H1 (cell line): Measurements from ENCODE around the gene CALD1. TPM values are rescaled to one million over a fixed set of nuclear protein-coding genes. Genes with fewer than 3 reads are reported as not detected.

Experiments used
- CTCF ChIA-PET: fragments of 300-600 bp; sonication (Branson Sonifier 250); formaldehyde crosslinking; loops from one replicate; lab custom pipeline; 2021; ENCODE audit not compliant: partially characterized antibody; lab: Charles Lee
- POLR2A ChIA-PET: fragments of 300-600 bp; sonication (Branson Sonifier 250); formaldehyde crosslinking; loops from one replicate; lab custom pipeline; 2021; ENCODE audit warnings: inconsistent platforms; ENCODE audit not compliant: partially characterized antibody; lab: Charles Lee
- DNase-seq, 2 experiments: peaks; one replicate each; pipeline versions ENCODE4 v3.0.0 to v3.0.0-alpha.2; 2010 to 2022; ENCODE audit warnings: low spot score in 2 of 2, low read depth in 1 of 2, mixed read lengths in 1 of 2
- FAIRE-seq: peaks from 2 replicates; lab custom pipeline; 2011; peaks lifted over from hg19 to GRCh38; lab: Jason Lieb, UNC
- H2AFZ ChIP-seq: 2 replicates; pipeline ENCODE4 v1.8.1; 2012; ENCODE audit warnings: low read length, inconsistent platforms
- H2AK5ac ChIP-seq: 2 replicates; pipeline ENCODE4 v1.6.1; 2013; ENCODE audit warnings: low read depth, low read length
- H2BK120ac ChIP-seq: replicated peaks from 2 replicates; pipeline ENCODE3; 2013; ENCODE audit warnings: low read depth, low read length, inconsistent platforms
- H2BK12ac ChIP-seq: 2 replicates; pipeline ENCODE4 v1.6.1; 2013; ENCODE audit warnings: low read depth, low read length
- H2BK15ac ChIP-seq: 2 replicates; pipeline ENCODE4 v1.6.1; 2013; ENCODE audit warnings: low read length
- H2BK20ac ChIP-seq: 2 replicates; pipeline ENCODE4 v1.6.1; 2013; ENCODE audit warnings: low read length
- H2BK5ac ChIP-seq: 2 replicates; pipeline ENCODE4 v1.6.1; 2013; ENCODE audit warnings: low read depth, low read length
- H3K14ac ChIP-seq: 2 replicates; pipeline ENCODE4 v1.6.1; 2013; ENCODE audit warnings: inconsistent platforms; ENCODE audit not compliant: insufficient read length
- H3K18ac ChIP-seq: 2 replicates; pipeline ENCODE4 v1.6.1; 2013; ENCODE audit warnings: low read length; ENCODE audit errors: extremely low read depth
- H3K23ac ChIP-seq: 2 replicates; pipeline ENCODE4 v1.6.1; 2013; ENCODE audit warnings: inconsistent platforms; ENCODE audit not compliant: insufficient read length
- H3K23me2 ChIP-seq: 2 replicates; pipeline ENCODE4 v1.6.1; 2013; ENCODE audit warnings: low read depth, low read length
- H3K27ac ChIP-seq: 2 replicates; pipeline ENCODE4 v1.6.1; 2011; ENCODE audit warnings: low read depth, low read length, inconsistent platforms
- H3K27me3 ChIP-seq, 4 experiments: replicated peaks in 1 of 4; 1 replicate in 1 of 4; 2 replicates in 3 of 4; pipeline versions ENCODE4 v1.6.1 to v1.8.1; 2011 to 2013; ENCODE audit warnings: low read length in 3 of 4, mild to moderate bottlenecking in 3 of 4, inconsistent platforms in 2 of 4, mixed read lengths in 2 of 4, moderate library complexity in 1 of 4; ENCODE audit not compliant: control insufficient read depth in 3 of 4, insufficient read depth in 3 of 4; ENCODE audit errors: extremely low read depth in 1 of 4
- H3K36me3 ChIP-seq, 4 experiments: 2 replicates each; pipeline versions ENCODE4 v1.6.1 to v1.8.1; 2011 to 2013; ENCODE audit warnings: mild to moderate bottlenecking in 4 of 4, low read length in 3 of 4, moderate library complexity in 2 of 4, control low read depth in 1 of 4, inconsistent platforms in 1 of 4; ENCODE audit not compliant: insufficient read depth in 4 of 4, control insufficient read depth in 2 of 4
- H3K4ac ChIP-seq: replicated peaks from 2 replicates; pipeline ENCODE3; 2013; ENCODE audit warnings: low read length, low read depth, mixed read lengths, inconsistent platforms; ENCODE audit not compliant: insufficient read length
- H3K4me1 ChIP-seq, 4 experiments: replicated peaks in 1 of 4; 1 replicate in 1 of 4; 2 replicates in 3 of 4; pipeline versions ENCODE4 v1.6.1 to v1.8.1; 2011 to 2013; ENCODE audit warnings: low read length in 3 of 4, inconsistent platforms in 2 of 4, mixed read lengths in 1 of 4; ENCODE audit not compliant: insufficient read depth in 4 of 4, control insufficient read depth in 3 of 4
- H3K4me2 ChIP-seq, 2 experiments: 2 replicates each; pipeline versions ENCODE4 v1.6.1 to v1.8.1; 2011 to 2013; ENCODE audit warnings: low read depth in 2 of 2, low read length in 2 of 2, control low read depth in 1 of 2, inconsistent platforms in 1 of 2, mild to moderate bottlenecking in 1 of 2; ENCODE audit not compliant: insufficient read depth in 1 of 2
- H3K4me3 ChIP-seq, 4 experiments: fragments of 200-600, 300-600 bp in 1 of 4; sonication (generic), shearing (Covaris generic), sonication (Bioruptor Twin) in 1 of 4; 2 replicates each; pipeline versions ENCODE4 v1.5.1 to v1.8.1; 2011 to 2016; ENCODE audit warnings: low read length in 4 of 4, low read depth in 3 of 4, control low read depth in 2 of 4, inconsistent platforms in 2 of 4, mild to moderate bottlenecking in 2 of 4, mixed read lengths in 1 of 4, moderate library complexity in 1 of 4; ENCODE audit not compliant: insufficient read depth in 2 of 4; ENCODE audit errors: extremely low read depth in 1 of 4
- H3K56ac ChIP-seq: replicated peaks from 2 replicates; pipeline ENCODE3; 2013; ENCODE audit warnings: low read depth, mild to moderate bottlenecking, mixed read lengths, low read length, inconsistent platforms; ENCODE audit not compliant: insufficient read length
- H3K79me1 ChIP-seq: 2 replicates; pipeline ENCODE4 v1.6.1; 2013; ENCODE audit warnings: low read depth, low read length, control low read depth
- H3K79me2 ChIP-seq, 2 experiments: 2 replicates each; pipeline versions ENCODE4 v1.6.1 to v1.8.1; 2012 to 2013; ENCODE audit warnings: low read length in 2 of 2, mild to moderate bottlenecking in 2 of 2, inconsistent platforms in 1 of 2; ENCODE audit not compliant: insufficient read depth in 2 of 2, control insufficient read depth in 1 of 2
- H3K9ac ChIP-seq, 4 experiments: replicated peaks in 1 of 4; 1 replicate in 1 of 4; 2 replicates in 3 of 4; pipeline versions ENCODE4 v1.6.1 to v1.8.1; 2011 to 2013; ENCODE audit warnings: low read depth in 3 of 4, low read length in 3 of 4, control low read depth in 2 of 4, mild to moderate bottlenecking in 2 of 4, moderate library complexity in 2 of 4, inconsistent platforms in 1 of 4; ENCODE audit errors: extremely low read depth in 1 of 4
- H3K9me3 ChIP-seq, 2 experiments: 2 replicates each; pipeline versions ENCODE4 v1.6.1 to v1.8.1; 2012 to 2013; ENCODE audit warnings: mild to moderate bottlenecking in 2 of 2, moderate library complexity in 2 of 2, control low read depth in 1 of 2, inconsistent platforms in 1 of 2, low read depth in 1 of 2, low read length in 1 of 2, mixed read lengths in 1 of 2; ENCODE audit not compliant: insufficient read depth in 2 of 2
- H4K20me1 ChIP-seq, 2 experiments: replicated peaks in 1 of 2; 2 replicates each; pipeline versions ENCODE3 to v1.8.1; 2011 to 2013; ENCODE audit warnings: inconsistent platforms in 2 of 2, low read length in 2 of 2, mild to moderate bottlenecking in 1 of 2; ENCODE audit not compliant: insufficient read depth in 2 of 2, control insufficient read depth in 1 of 2
- H4K5ac ChIP-seq: 2 replicates; pipeline ENCODE4 v1.6.1; 2013; ENCODE audit warnings: low read length, low read depth, mixed read lengths, inconsistent platforms; ENCODE audit not compliant: insufficient read length
- H4K8ac ChIP-seq: 2 replicates; pipeline ENCODE4 v1.8.0; 2013; ENCODE audit warnings: mild to moderate bottlenecking, moderate library complexity, low read length, inconsistent platforms; ENCODE audit not compliant: insufficient read depth; ENCODE audit errors: extremely low read depth
- H4K91ac ChIP-seq: replicated peaks from 2 replicates; pipeline ENCODE3; 2013; ENCODE audit warnings: low read length, mixed read lengths, inconsistent platforms; ENCODE audit not compliant: insufficient read length
- KDM1A ChIP-seq: fragments of 200-600, 300-600 bp; sonication (generic); IDR thresholded peaks from 2 replicates; pipeline ENCODE4 v1.7.1; 2016; ENCODE audit warnings: mild to moderate bottlenecking, low read length, borderline replicate concordance
- RAD21 ChIP-seq, 2 experiments: IDR thresholded peaks in 1 of 2; conservative IDR thresholded peaks in 1 of 2; 2 replicates each; pipeline ENCODE4 v1.6.1; 2011; ENCODE audit warnings: low read depth in 2 of 2, low read length in 2 of 2, improper control_type of control experiment in 1 of 2, inconsistent platforms in 1 of 2, mild to moderate bottlenecking in 1 of 2, moderate library complexity in 1 of 2
- SIRT6 ChIP-seq: IDR thresholded peaks from one replicate; pipeline ENCODE4 v1.7.1; 2012; ENCODE audit warnings: low read length, inconsistent platforms
- TBP ChIP-seq: IDR thresholded peaks from 2 replicates; pipeline ENCODE4 v1.6.1; 2011; ENCODE audit warnings: low read depth, low read length, improper control_type of control experiment
- TCF12 ChIP-seq: IDR thresholded peaks from 2 replicates; pipeline ENCODE4 v1.6.1; 2011; ENCODE audit warnings: low read depth, mild to moderate bottlenecking, low read length
- TEAD4 ChIP-seq: IDR thresholded peaks from 2 replicates; pipeline ENCODE4 v1.6.1; 2012; ENCODE audit warnings: low read depth, low read length, inconsistent platforms, mixed read lengths
- WGBS, 2 experiments: shearing (Covaris generic) in 1 of 2; methylation state at CpG; one replicate each; pipeline versions ENCODE4 v1.1.6 to v1.1.7; 2013 to 2015; ENCODE audit warnings: low lambda C conversion rate in 2 of 2, mixed read lengths in 2 of 2, inconsistent platforms in 1 of 2, low coverage in 1 of 2, missing lambda C conversion rate in 1 of 2; ENCODE audit not compliant: insufficient replicate concordance in 2 of 2, insufficient coverage in 1 of 2, insufficient read length in 1 of 2; ENCODE audit errors: extremely low coverage in 1 of 2, missing lambda C conversion rate in 1 of 2; 5-methylcytosine and 5-hydroxymethylcytosine counted together
- polyA plus RNA-seq, 7 experiments: library from polyadenylated mRNA; depleted of rRNA in 3 of 7; stranded (reverse) in 5 of 7; unstranded in 2 of 7; fragments of >200 nt in 5 of 7; fragments of 200-250 nt in 2 of 7; gene quantifications; 1 replicate in 5 of 7; 2 replicates in 1 of 7; 4 replicates in 1 of 7; pipeline versions ENCODE4 v1.2.1 to v1.2.3, GENCODE V29; 2011 to 2013; ENCODE audit warnings: missing spikeins in 2 of 7, mixed read lengths in 2 of 7
- total RNA-seq: library from RNA; stranded (reverse); fragmentation: NEBNext Ultra II Directional; extraction: Animal tissue kit (Norgen Biotek cat#: 25700); gene quantifications from 2 replicates; pipeline ENCODE4 v1.2.1, GENCODE V29; 2021

CALD1 gene
- total and polyA plus RNA-seq, 2 of the 8 experiments (the other 6 are each of a cell fraction or from before 2014, with no cell fraction given): 34.3 to 177 TPM

DNA sequence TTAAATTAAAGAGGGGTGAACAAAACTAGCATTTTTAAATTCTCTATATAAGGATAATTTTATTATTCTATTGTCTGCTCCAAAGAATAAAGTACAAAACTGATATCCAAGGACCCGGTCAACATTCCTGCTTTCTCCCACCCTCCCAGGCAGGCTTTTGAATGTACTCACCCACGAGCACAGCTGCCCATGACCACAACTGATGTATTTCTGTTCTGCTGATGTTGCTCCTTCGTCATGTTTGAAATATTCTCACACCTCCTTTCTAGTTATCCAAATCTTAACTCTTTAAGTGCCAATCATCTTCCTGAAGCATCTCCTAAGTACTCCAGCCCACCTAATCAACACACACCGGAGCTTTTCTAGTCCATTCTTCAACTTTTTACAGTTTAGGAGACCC lies 46.7 kb downstream of the CALD1 start:
- Histone ChIP-seq H2BK20ac (no peak overlapping the region), H3K9me3 (no peaks in the 10 kb centered on the region), H4K91ac (no peak overlapping the region), H3K4me3 (no peak overlapping the region), H4K8ac (no peak overlapping the region), H2AK5ac (no peak overlapping the region), H2BK15ac (no peak overlapping the region), H2BK12ac (no peak overlapping the region), H3K79me1 (no peaks in the 10 kb centered on the region), H3K27me3 (no peaks in the 10 kb centered on the region), H3K27ac (no peak overlapping the region), H3K4ac (no peak overlapping the region), H3K4me2 (no peak overlapping the region), H3K14ac (no peak overlapping the region), H3K79me2 (no peaks in the 10 kb centered on the region; a peak in 1 of 4 replicates), H3K18ac (no peak overlapping the region), H3K23me2 (no peaks in the 10 kb centered on the region), H3K56ac (no peak overlapping the region), H3K36me3 (no peaks in the 10 kb centered on the region), H4K20me1 (no peaks in the 10 kb centered on the region), H4K5ac (no peak overlapping the region), H2BK5ac (no peak overlapping the region), H3K4me1 (no peaks in the 10 kb centered on the region), H3K23ac (no peak overlapping the region), H2BK120ac (no peak overlapping the region), H3K9ac (no peak overlapping the region), H2AFZ (no peak overlapping the region)
- TF ChIP-seq SIRT6 (no peak), RAD21 (IDR thresholded peaks at IDR 0.05 in 1 of 2, conservative IDR thresholded peaks at IDR 0.05 in 1 of 2; ENCODE audit: low read depth in 2 of 2, low read length in 2 of 2) (no peak), TBP (no peak), KDM1A (no peak), TEAD4 (no peak), TCF12 (no peak)
- 78% methylated on average over 4 of the region's 4 CpGs; no CpG with 5 or more reads in 1 of the 2 experiments for WGBS, 2 experiments
- CTCF ChIA-PET: interaction anchor here (1.9 kb wide), 1 partner anchor 8 kb away, joined by 5 read pairs; no protein-coding TSS in a partner anchor
- FAIRE-seq (no peak), DNase-seq (no peak)
- POLR2A ChIA-PET: interaction anchor here (0.6 kb wide), 1 partner anchor 10 kb away, joined by 3 read pairs; no protein-coding TSS in a partner anchor
